K562 (cell line): ENCODE measurements around the gene CDCP1. TPM values are rescaled to one million over a fixed set of nuclear protein-coding genes. Genes with fewer than 3 reads are reported as not detected.

ENCODE experiments used
- ATAC-seq: fragments of 200-7000 bp; cut with Tn5 transposase; 3 replicates; pipeline ENCODE4 v1.9.1; 2020; ENCODE audit warnings: moderate library complexity
- BruUV-seq: library from RNA; stranded (reverse); fragments of 400-500 nt; replicated peaks from 2 replicates; lab custom pipeline; 2021; lab: Mats Ljungman, UMichigan
- CTCF ChIA-PET: fragments of 300-600 bp; formaldehyde crosslinking; extraction: SDS; loops from one replicate; lab custom pipeline; 2021; ENCODE audit warnings: low intra/inter-chr PET ratio; lab: Yijun Ruan, JAX
- POLR2A ChIA-PET: fragments of 300-600, 350-650 bp; sonication (Branson Sonifier 250); formaldehyde crosslinking; extraction: SDS; loops from one replicate; lab custom pipeline; 2021; ENCODE audit warnings: antibody characterized with exemption, inconsistent platforms; lab: Yijun Ruan, JAX
- DNase-seq, 4 experiments: peaks; one replicate each; pipeline versions ENCODE4 v3.0.0 to v3.0.0-alpha.2; 2011 to 2018; ENCODE audit warnings: low spot score in 3 of 4, mixed read lengths in 3 of 4; ENCODE audit errors: extremely low read depth in 1 of 4
- FAIRE-seq: peaks from 2 replicates; lab custom pipeline; 2011; peaks lifted over from hg19 to GRCh38; lab: Jason Lieb, UNC
- H2AFZ ChIP-seq: 2 replicates; pipeline ENCODE4 v1.6.0; 2011; ENCODE audit warnings: low read depth, low read length, control low read depth, inconsistent platforms
- H3K27ac ChIP-seq: fragments of 200-600 bp; 3 replicates; pipeline ENCODE4 v1.8.0; 2011; ENCODE audit warnings: low read depth, mild to moderate bottlenecking, control low read depth, inconsistent platforms, low read length, moderate library complexity, mixed read lengths; ENCODE audit errors: extremely low read depth
- H3K27me3 ChIP-seq, 2 experiments: fragments of 300-600 bp in 1 of 2; 2 replicates in 1 of 2; 3 replicates in 1 of 2; pipeline versions ENCODE4 v1.6.0 to v1.8.0; 2011; ENCODE audit warnings: inconsistent platforms in 2 of 2, low read length in 2 of 2, mild to moderate bottlenecking in 1 of 2, mixed read lengths in 1 of 2, moderate library complexity in 1 of 2; ENCODE audit not compliant: control insufficient read depth in 2 of 2, insufficient read depth in 2 of 2
- H3K36me3 ChIP-seq: fragments of 300-600 bp; 3 replicates; pipeline ENCODE4 v1.8.0; 2011; ENCODE audit warnings: mild to moderate bottlenecking, low read length, inconsistent platforms; ENCODE audit not compliant: control insufficient read depth, insufficient read depth
- H3K4me1 ChIP-seq, 2 experiments: fragments of 200-600 bp in 1 of 2; replicated peaks in 1 of 2; 2 replicates in 1 of 2; 3 replicates in 1 of 2; pipeline versions ENCODE4 v1.5.1 to v1.8.0; 2011; ENCODE audit warnings: inconsistent platforms in 2 of 2, low read length in 2 of 2, mild to moderate bottlenecking in 1 of 2, mixed read lengths in 1 of 2, moderate library complexity in 1 of 2; ENCODE audit not compliant: control insufficient read depth in 2 of 2, insufficient read depth in 2 of 2
- H3K4me2 ChIP-seq: 2 replicates; pipeline ENCODE4 v1.6.1; 2011; ENCODE audit warnings: low read length, control low read depth, inconsistent platforms, mixed read lengths; ENCODE audit not compliant: insufficient read depth
- H3K4me3 ChIP-seq: fragments of 200-600 bp; sonication (generic), shearing (Covaris generic); 2 replicates; pipeline ENCODE4 v1.5.1; 2016; ENCODE audit warnings: control low read depth, inconsistent platforms
- H3K79me2 ChIP-seq: fragments of 200-600 bp; 3 replicates; pipeline ENCODE4 v1.8.0; 2011; ENCODE audit warnings: low read length, inconsistent platforms; ENCODE audit not compliant: control insufficient read depth, insufficient read depth
- H3K9ac ChIP-seq, 2 experiments: 2 replicates each; pipeline versions ENCODE4 v1.6.0 to v1.6.1; 2011; ENCODE audit warnings: low read depth in 2 of 2, low read length in 2 of 2, control low read depth in 1 of 2, inconsistent platforms in 1 of 2, mild to moderate bottlenecking in 1 of 2, mixed read lengths in 1 of 2; ENCODE audit not compliant: insufficient read depth in 1 of 2
- H3K9me1 ChIP-seq: one replicate; pipeline ENCODE4 v1.6.0; 2011; ENCODE audit warnings: inconsistent platforms, mild to moderate bottlenecking, low read length, moderate library complexity; ENCODE audit not compliant: control insufficient read depth, insufficient read depth
- H3K9me3 ChIP-seq: replicated peaks from 2 replicates; pipeline ENCODE4 v1.5.1; 2011; ENCODE audit warnings: low read depth, low read length, inconsistent platforms; ENCODE audit not compliant: control insufficient read depth, insufficient read depth
- H4K20me1 ChIP-seq: replicated peaks from 2 replicates; pipeline ENCODE4 v1.6.1; 2011; ENCODE audit warnings: low read length, inconsistent platforms, mixed read lengths; ENCODE audit not compliant: control insufficient read depth, insufficient read depth
- CHD1 ChIP-seq: fragments of 200-600 bp; sonication (generic); IDR thresholded peaks from one replicate; pipeline ENCODE4 v1.6.1; 2012; ENCODE audit warnings: mild to moderate bottlenecking, moderate library complexity, low read length, inconsistent platforms
- DLX4 ChIP-seq: fragments of 250-450 bp; sonication (Bioruptor Pico); IDR thresholded peaks from 2 replicates; pipeline ENCODE4 v1.6.1; 2021; ENCODE audit warnings: mild to moderate bottlenecking
- ILF3 ChIP-seq: fragments of 450-650 bp; IDR thresholded peaks from 2 replicates; pipeline ENCODE4 v1.6.1; 2018; ENCODE audit warnings: antibody characterized with exemption, mild to moderate bottlenecking, moderate library complexity, borderline replicate concordance
- NR3C1 ChIP-seq: sonication (generic); formaldehyde crosslinking; IDR thresholded peaks from 2 replicates; pipeline ENCODE4 v1.8.1; 2022; ENCODE audit warnings: missing genetic modification reagents
- SMARCA4 ChIP-seq: fragments of 450-650 bp; IDR thresholded peaks from 2 replicates; pipeline ENCODE4 v1.6.1; 2016
- SP1 ChIP-seq: sonication (generic); formaldehyde crosslinking; IDR thresholded peaks from 2 replicates; pipeline ENCODE4 v1.8.1; 2022; ENCODE audit warnings: mild to moderate bottlenecking, missing genetic modification reagents
- SRSF3 ChIP-seq: fragments of 200-400 bp; formaldehyde crosslinking; IDR thresholded peaks from 2 replicates; pipeline ENCODE4 v1.6.1; 2016; ENCODE audit warnings: mild to moderate bottlenecking, low read length, moderate library complexity; ENCODE audit not compliant: insufficient read depth
- STAG1 ChIP-seq: sonication (generic); formaldehyde crosslinking; IDR thresholded peaks from 2 replicates; pipeline ENCODE4 v1.5.0; 2020; ENCODE audit warnings: missing genetic modification reagents, borderline replicate concordance
- ZNF518B ChIP-seq: fragments of 250-450 bp; sonication (Bioruptor Pico); IDR thresholded peaks from 2 replicates; pipeline ENCODE4 v1.5.0; 2021; ENCODE audit warnings: mild to moderate bottlenecking, moderate library complexity
- WGBS: fragments of 100-300 bp; shearing (Covaris generic); methylation state at CpG from one replicate; pipeline ENCODE4 v1.1.6; 2016; ENCODE audit warnings: low coverage, mixed read lengths; ENCODE audit not compliant: insufficient coverage; ENCODE audit errors: missing lambda C conversion rate; 5-methylcytosine and 5-hydroxymethylcytosine counted together
- in situ Hi-C: fragments of 300-500 bp; cut with MboI; formaldehyde crosslinking; loops from 4 replicates; pipeline ENCODE4 v1.15.0; 2018; ENCODE audit warnings: inconsistent platforms, mixed read lengths
- intact Hi-C: fragments of 100-400 bp; cut with micrococcal nuclease; formaldehyde crosslinking; loops from 2 replicates; pipeline ENCODE4 v1.14.2; 2022
- polyA plus RNA-seq, 8 experiments: library from polyadenylated mRNA; depleted of rRNA in 4 of 8; stranded (reverse) in 5 of 8; unstranded in 3 of 8; fragments of >200 nt; fragmentation: Nextera tagmentation in 2 of 8; fragmentation: Illumina TruSeq in 1 of 8; extraction: Ambion mirVana in 2 of 8; extraction: Trizol in 1 of 8; gene quantifications; 2 replicates each; pipeline versions ENCODE4 v1.2.1 to v1.2.3, GENCODE V29; 2011 to 2014; ENCODE audit warnings: inconsistent platforms in 1 of 8, missing spikeins in 1 of 8
- total RNA-seq, 7 experiments: library from RNA; depleted of rRNA in 6 of 7; stranded (reverse); fragments of >200 nt in 6 of 7; fragmentation: Illumina TruSeq in 2 of 7; extraction: Trizol in 2 of 7; gene quantifications; 2 replicates each; pipeline versions ENCODE4 v1.2.1 to v1.2.3, GENCODE V29; 2011 to 2021; ENCODE audit warnings: low replicate concordance in 1 of 7

CDCP1 gene
- total and polyA plus RNA-seq, 9 of the 15 experiments (the other 6 are each of a cell fraction or from before 2014, with no cell fraction given) = 3.9 to 16.4 (median 5.2) TPM

GRCh38 chr3:45194791-45195190, 48.6 kb upstream of the CDCP1 start:
- TF ChIP-seq SRSF3 (no peak), STAG1 (CRISPR knock-in tag) (no peak), SMARCA4 (no peak), ILF3 (no peak), SP1 (no peak), NR3C1 (CRISPR knock-in tag) (no peak), CHD1 (no peak), ZNF518B (CRISPR knock-in tag) (no peak), DLX4 (no peak)
- Histone ChIP-seq H3K36me3 (no peaks in the 10 kb centered on the region), H3K4me1 (no peaks in the 10 kb centered on the region; a peak in 1 of 5 replicates), H4K20me1 (no peaks in the 10 kb centered on the region), H3K27ac (no peak overlapping the region), H3K79me2 (no peaks in the 10 kb centered on the region), H3K4me2 (no peak overlapping the region), H3K9me1 (peaks cover 3% of the 10 kb centered on the region), H3K9me3 (no peaks in the 10 kb centered on the region), H3K4me3 (no peak overlapping the region), H2AFZ (no peak overlapping the region), H3K27me3 (peaks cover 0 to 7% of the 10 kb centered on the region in 2 experiments; a peak in 3 of 5 replicates), H3K9ac (no peak overlapping the region)
- in situ Hi-C loops (no loop called here), intact Hi-C loops (no loop called here)
- ATAC-seq (no peak), FAIRE-seq (no peak), DNase-seq (no peak)
- no TSS peak for BruUV-seq
- ChIA-PET POLR2A (interaction anchor here (2.2 kb wide), 1 partner anchor 11 kb away, joined by 7 read pairs; no protein-coding TSS in a partner anchor), CTCF (no interaction called here)
- WGBS = 22% methylated on average over 5 of the region's 5 CpGs
